Mucosa of descending colon (tissue), 3 donors: ENCODE measurements around the gene SLC7A8. TPM values are rescaled to one million over a fixed set of nuclear protein-coding genes. Genes with fewer than 3 reads are reported as not detected.

ENCODE experiments used
- ATAC-seq: fragments of 200-7000 bp; cut with Tn5 transposase; one replicate; pipeline ENCODE4 v1.9.1; 2020; ENCODE audit warnings: mild to moderate bottlenecking, moderate library complexity
- DNase-seq, 3 donors: peaks; one replicate each; pipeline ENCODE4 v3.0.0-alpha.2; 2020
- H3K36me3 ChIP-seq: fragments of 200-600 bp; one replicate; pipeline ENCODE4 v1.8.0; 2021; ENCODE audit warnings: low read depth, mild to moderate bottlenecking
- H3K4me1 ChIP-seq: fragments of 200-600 bp; one replicate; pipeline ENCODE4 v1.8.0; 2021; ENCODE audit warnings: low read depth, mild to moderate bottlenecking
- H3K4me3 ChIP-seq: fragments of 200-600 bp; one replicate; pipeline ENCODE4 v1.8.0; 2021; ENCODE audit warnings: mild to moderate bottlenecking
- H3K9me3 ChIP-seq: fragments of 200-600 bp; one replicate; pipeline ENCODE4 v1.8.0; 2021; ENCODE audit warnings: mild to moderate bottlenecking
- CTCF ChIP-seq: fragments of 200-600 bp; IDR thresholded peaks from one replicate; pipeline ENCODE4 v1.8.0; 2022; ENCODE audit warnings: antibody characterized with exemption, mild to moderate bottlenecking
- intact Hi-C, 2 donors: fragments of 100-400 bp; cut with DNase I in 1 of 2; cut with micrococcal nuclease in 1 of 2; formaldehyde crosslinking; loops; one replicate each; pipeline versions ENCODE4 v1.11.0 to v1.11.1; 2022; cut with DNase I, micrococcal nuclease
- total RNA-seq, 3 donors: library from RNA; stranded (reverse); fragmentation: NEBNext Ultra II Directional in 2 of 3; extraction: Animal tissue kit (Norgen Biotek cat#: 25700) in 2 of 3; gene quantifications; one replicate each; pipeline versions ENCODE4 v1.2.1 to v1.2.4, GENCODE V29; 2021 to 2023
- donor health status: DM: no; HTN: no; CAD: no; lungs with moderate emphysema.
- donor health status: DM: no; HTN: no; CAD: no.
- donor health status: DM: no; HTN: yes; CAD: no.

Gene SLC7A8
- total RNA-seq, 3 donors from 2014 or later, result 16.0 to 26.4 (median 22.0) TPM

- H3K36me3 ChIP-seq, result no peaks in the 10 kb centered on the region
- no peaks in the 10 kb centered on the region for H3K9me3 ChIP-seq
- peak; percentile 99 for TF ChIP-seq CTCF
- ATAC-seq (peak; percentile 92), DNase-seq (peak; percentile 90 to 93 (median 92))
- H3K4me3 ChIP-seq, result no peak overlapping the region
- intact Hi-C loops, result loop anchor here (1.0 to 2.0 kb wide), 2 partner anchors 64 to 67 kb away; no protein-coding TSS in a partner anchor
- no peaks in the 10 kb centered on the region for H3K4me1 ChIP-seq
Measured at GRCh38 chr14:23120541-23121251, 62.8 kb downstream of the SLC7A8 start.

GRCh38 chr14:23119363-23120327 is 63.8 kb downstream of the SLC7A8 start:
- ATAC-seq (peak; percentile 4), DNase-seq (no peak)
- TF ChIP-seq CTCF, result no peak

GRCh38 chr14:23118506-23119362 is 64.7 kb downstream of the SLC7A8 start, which contains the start of gene CEBPE:
Gene CEBPE, minus strand, starts transcription at chr14:23119255. Its CDS starts 164 bp downstream, at chr14:23119091.
- ATAC-seq, result no peak
- Histone ChIP-seq H3K4me3 (no peak within 1 kb of the TSS), H3K36me3 (no peaks in the 10 kb centered on the region), H3K9me3 (no peaks in the 10 kb centered on the region), H3K4me1 (no peaks in the 10 kb centered on the region)
- intact Hi-C loops, result no loop called here
- no peak for TF ChIP-seq CTCF
- no peak for DNase-seq

More at GRCh38 chr14:23119363-23120327, 63.8 kb downstream of the SLC7A8 start:
- no peaks in the 10 kb centered on the region for H3K36me3 ChIP-seq
- H3K9me3 ChIP-seq, result no peaks in the 10 kb centered on the region
- H3K4me1 ChIP-seq, result no peaks in the 10 kb centered on the region
- intact Hi-C loops, result loop anchor here (1.0 to 2.0 kb wide), 2 partner anchors 65 to 68 kb away; no protein-coding TSS in a partner anchor
- H3K4me3 ChIP-seq, result no peak overlapping the region

- DNase-seq, result no peak
- intact Hi-C loops, result no loop called here
Measured at GRCh38 chr14:23117371-23118020, 66.0 kb downstream of the SLC7A8 start.

More at GRCh38 chr14:23117371-23118020, 66.0 kb downstream of the SLC7A8 start:
- ATAC-seq, result no peak
- TF ChIP-seq CTCF, result no peak
- Histone ChIP-seq H3K4me3 (no peak overlapping the region), H3K36me3 (no peaks in the 10 kb centered on the region), H3K9me3 (no peaks in the 10 kb centered on the region), H3K4me1 (no peaks in the 10 kb centered on the region)
